Smooth muscle cell (in vitro differentiated cells): ENCODE data around the gene CAPN12. TPM values are rescaled to one million over a fixed set of nuclear protein-coding genes. Genes with fewer than 3 reads are reported as not detected.

Source experiments
- DNase-seq: peaks from one replicate; lab custom pipeline; 2025; ENCODE audit not compliant: unreplicated experiment; lab: John Stamatoyannopoulos, UW
- H2AFZ ChIP-seq: fragments of 200-600 bp; sonication (generic); 2 replicates; pipeline ENCODE4 v1.6.0; 2016; ENCODE audit warnings: antibody characterized with exemption, low read depth, mild to moderate bottlenecking
- H3F3A ChIP-seq: fragments of 200-600 bp; sonication (generic); 2 replicates; pipeline ENCODE4 v1.6.0; 2017; ENCODE audit warnings: antibody characterized with exemption, low read depth
- H3K27ac ChIP-seq: fragments of 200-600 bp; sonication (generic); 2 replicates; pipeline ENCODE4 v1.5.1; 2016; ENCODE audit warnings: low read depth, mild to moderate bottlenecking
- H3K27me3 ChIP-seq: fragments of 200-600 bp; sonication (generic); 2 replicates; pipeline ENCODE4 v1.6.1; 2016; ENCODE audit warnings: low read depth, mild to moderate bottlenecking
- H3K36me3 ChIP-seq: fragments of 200-600 bp; sonication (generic); 2 replicates; pipeline ENCODE4 v1.5.1; 2016; ENCODE audit warnings: low read depth
- H3K4me1 ChIP-seq: fragments of 200-600 bp; sonication (generic); 2 replicates; pipeline ENCODE4 v1.5.1; 2016; ENCODE audit warnings: low read depth
- H3K4me2 ChIP-seq: fragments of 200-600 bp; sonication (generic); 2 replicates; pipeline ENCODE4 v1.6.0; 2016; ENCODE audit warnings: mild to moderate bottlenecking
- H3K4me3 ChIP-seq: fragments of 200-600 bp; sonication (generic); 2 replicates; pipeline ENCODE4 v1.5.1; 2016; ENCODE audit warnings: mild to moderate bottlenecking
- H3K79me2 ChIP-seq: fragments of 200-600 bp; sonication (generic); 2 replicates; pipeline ENCODE4 v1.6.0; 2016; ENCODE audit warnings: low read depth, mild to moderate bottlenecking
- H3K9ac ChIP-seq: fragments of 200-600 bp; sonication (generic); 2 replicates; pipeline ENCODE4 v1.6.0; 2016; ENCODE audit warnings: low read depth
- H3K9me3 ChIP-seq: fragments of 200-600 bp; sonication (generic); replicated peaks from 2 replicates; pipeline ENCODE4 v1.5.1; 2016; ENCODE audit warnings: low read depth
- H4K20me1 ChIP-seq: fragments of 200-600 bp; sonication (generic); 2 replicates; pipeline ENCODE4 v1.6.0; 2016; ENCODE audit warnings: low read depth
- WGBS: methylation state at CpG from one replicate; pipeline ENCODE4 v1.1.7; 2016; ENCODE audit warnings: low lambda C conversion rate; 5-methylcytosine and 5-hydroxymethylcytosine counted together
- polyA plus RNA-seq: library from polyadenylated mRNA; unstranded; fragments of >200 nt; fragmentation: Nextera tagmentation; extraction: Ambion mirVana; gene quantifications from 2 replicates; pipeline ENCODE4 v1.2.1, GENCODE V29; 2016
- total RNA-seq: library from RNA; depleted of rRNA; stranded (reverse); fragments of >200 nt; gene quantifications from 2 replicates; pipeline ENCODE4 v1.2.3, GENCODE V29; 2014
- TF ChIP-seq, protein P1 (sequence below): fragments of 200-600 bp; sonication (generic); IDR thresholded peaks from 2 replicates; pipeline ENCODE4 v1.5.1; 2017; ENCODE audit warnings: borderline replicate concordance, mild to moderate bottlenecking, antibody characterized with exemption; ENCODE audit not compliant: insufficient read depth, poor library complexity, severe bottlenecking

CAPN12 gene
- total and polyA plus RNA-seq, 2 experiments from 2014 or later = 1.4 to 5.5 TPM

DNA sequence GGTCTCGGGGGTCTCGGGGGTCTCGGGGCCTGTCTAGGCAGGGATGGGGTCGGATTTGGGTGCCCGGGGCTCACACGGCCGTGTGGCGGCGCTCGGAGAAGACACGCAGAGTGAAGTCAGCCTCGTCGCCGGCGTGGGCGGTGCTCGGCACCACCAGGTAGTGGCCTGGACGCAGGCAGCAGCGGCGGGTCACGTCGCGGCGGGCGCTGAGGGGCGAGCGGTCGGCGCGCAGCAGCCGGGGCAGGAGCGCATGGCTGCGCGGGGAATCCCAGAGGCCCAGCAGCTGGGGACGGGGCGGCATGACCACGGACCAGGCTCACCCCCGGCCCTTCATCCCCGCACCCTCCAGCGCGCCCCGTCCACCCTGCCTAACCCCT is 8.2 kb downstream of the CAPN12 start:
- H3K4me2 ChIP-seq = peak overlapping the region; percentile 84
- TF ChIP-seq, protein P1, sequence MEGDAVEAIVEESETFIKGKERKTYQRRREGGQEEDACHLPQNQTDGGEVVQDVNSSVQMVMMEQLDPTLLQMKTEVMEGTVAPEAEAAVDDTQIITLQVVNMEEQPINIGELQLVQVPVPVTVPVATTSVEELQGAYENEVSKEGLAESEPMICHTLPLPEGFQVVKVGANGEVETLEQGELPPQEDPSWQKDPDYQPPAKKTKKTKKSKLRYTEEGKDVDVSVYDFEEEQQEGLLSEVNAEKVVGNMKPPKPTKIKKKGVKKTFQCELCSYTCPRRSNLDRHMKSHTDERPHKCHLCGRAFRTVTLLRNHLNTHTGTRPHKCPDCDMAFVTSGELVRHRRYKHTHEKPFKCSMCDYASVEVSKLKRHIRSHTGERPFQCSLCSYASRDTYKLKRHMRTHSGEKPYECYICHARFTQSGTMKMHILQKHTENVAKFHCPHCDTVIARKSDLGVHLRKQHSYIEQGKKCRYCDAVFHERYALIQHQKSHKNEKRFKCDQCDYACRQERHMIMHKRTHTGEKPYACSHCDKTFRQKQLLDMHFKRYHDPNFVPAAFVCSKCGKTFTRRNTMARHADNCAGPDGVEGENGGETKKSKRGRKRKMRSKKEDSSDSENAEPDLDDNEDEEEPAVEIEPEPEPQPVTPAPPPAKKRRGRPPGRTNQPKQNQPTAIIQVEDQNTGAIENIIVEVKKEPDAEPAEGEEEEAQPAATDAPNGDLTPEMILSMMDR = no peak
- H3K9me3 ChIP-seq = no peaks in the 10 kb centered on the region
- no peaks in the 10 kb centered on the region for H3K27me3 ChIP-seq
- H3K36me3 ChIP-seq = no peaks in the 10 kb centered on the region
- DNase-seq = no peak
- no peaks in the 10 kb centered on the region for H3K4me1 ChIP-seq
- H3K4me3 ChIP-seq = peak overlapping the region; percentile 48
- peaks cover 24% of the 10 kb centered on the region for H3F3A ChIP-seq
- WGBS = 2% methylated on average over 22 of the region's 42 CpGs
- H3K9ac ChIP-seq = peak overlapping the region; percentile 39
- no peak overlapping the region for H3K27ac ChIP-seq
- H4K20me1 ChIP-seq = no peaks in the 10 kb centered on the region
- H3K79me2 ChIP-seq = no peaks in the 10 kb centered on the region
- H2AFZ ChIP-seq = no peak overlapping the region

DNA sequence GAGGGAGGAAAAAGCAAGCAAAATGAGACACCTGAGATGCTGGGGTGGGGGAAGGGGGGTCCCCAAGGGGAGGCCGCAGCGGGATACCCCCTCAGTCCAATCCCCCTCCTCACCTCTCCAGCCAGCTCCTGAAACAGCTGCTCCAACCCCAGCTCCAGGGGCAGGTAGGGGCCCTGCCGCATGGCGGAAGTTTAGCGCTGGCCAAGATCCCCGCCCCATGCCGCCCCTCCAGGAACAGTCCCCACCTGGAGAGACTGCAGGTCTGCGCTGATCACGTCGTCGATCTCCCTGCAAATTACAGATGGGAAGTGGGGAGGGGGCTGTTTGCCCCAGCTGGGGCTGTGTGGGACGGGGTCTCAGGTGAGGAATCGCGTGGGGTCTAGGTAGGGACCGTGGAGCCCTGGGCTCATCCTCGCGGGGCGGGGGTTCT is 9.0 kb downstream of the CAPN12 start:
- 22% methylated on average over 11 of the region's 18 CpGs for WGBS
- Histone ChIP-seq H3F3A (peaks cover 31% of the 10 kb centered on the region), H2AFZ (no peak overlapping the region), H3K27ac (peak overlapping the region; percentile 55), H3K36me3 (no peaks in the 10 kb centered on the region), H3K4me2 (peak overlapping the region; percentile 14), H3K79me2 (no peaks in the 10 kb centered on the region), H4K20me1 (peaks cover 5% of the 10 kb centered on the region), H3K4me1 (no peaks in the 10 kb centered on the region), H3K9me3 (no peaks in the 10 kb centered on the region), H3K9ac (no peak overlapping the region), H3K27me3 (no peaks in the 10 kb centered on the region), H3K4me3 (peak overlapping the region; percentile 28)
- TF ChIP-seq, protein P1 = no peak
- no peak for DNase-seq

DNA sequence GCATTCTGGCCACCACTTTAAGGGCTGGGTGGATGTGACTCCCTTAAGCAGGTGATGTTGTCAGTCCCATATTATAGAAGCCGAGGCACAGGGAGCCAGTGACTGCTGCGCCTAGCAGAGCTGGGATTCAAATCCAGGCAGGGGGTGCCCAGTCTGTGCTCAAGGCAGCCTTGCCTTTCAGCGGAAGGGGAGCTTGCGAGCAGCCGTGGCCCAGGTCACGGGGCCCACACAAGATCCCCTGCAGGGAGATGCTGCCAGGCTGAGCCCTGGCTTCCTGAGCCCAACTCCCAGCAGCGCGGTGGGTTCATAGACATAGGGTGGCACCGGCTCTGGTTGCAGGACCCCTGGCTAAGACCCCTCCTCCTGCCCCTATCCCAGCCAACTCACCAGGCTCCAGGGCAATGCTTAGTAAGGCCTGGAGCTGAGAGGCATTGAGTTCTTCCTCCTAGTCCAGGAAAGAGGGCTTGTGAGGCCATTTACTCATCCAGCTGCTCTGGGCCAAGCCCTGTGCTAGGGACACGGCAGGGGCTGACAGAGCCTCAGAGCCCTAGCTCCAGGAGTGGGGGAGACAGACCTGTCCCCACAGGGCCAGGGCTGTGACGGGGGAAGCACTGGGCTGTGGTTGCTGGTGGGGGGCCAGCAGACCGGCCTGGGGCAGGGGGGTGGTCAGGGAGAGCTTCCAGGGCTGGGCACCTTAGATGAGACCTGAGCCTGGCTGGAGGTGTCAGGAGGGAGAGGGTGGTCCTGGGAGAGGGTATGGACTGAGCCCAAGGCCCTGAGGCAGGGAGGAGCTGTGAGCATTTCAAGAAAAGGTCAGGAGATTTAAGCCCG is 9.6 kb downstream of the CAPN12 start:
- no peak overlapping the region for H2AFZ ChIP-seq
- no peaks in the 10 kb centered on the region for H3K9me3 ChIP-seq
- no peak overlapping the region for H3K9ac ChIP-seq
- peaks cover 32% of the 10 kb centered on the region for H3F3A ChIP-seq
- no peak for DNase-seq
- no peak overlapping the region for H3K4me3 ChIP-seq
- H3K27me3 ChIP-seq = no peaks in the 10 kb centered on the region
- peak overlapping the region; percentile 55 for H3K27ac ChIP-seq
- no peaks in the 10 kb centered on the region for H3K4me1 ChIP-seq
- 68% methylated on average over 12 of the region's 13 CpGs for WGBS
- peak overlapping the region; percentile 14 for H3K4me2 ChIP-seq
- peaks cover 6% of the 10 kb centered on the region for H4K20me1 ChIP-seq
- no peaks in the 10 kb centered on the region for H3K36me3 ChIP-seq
- TF ChIP-seq, protein P1 = no peak
- no peaks in the 10 kb centered on the region for H3K79me2 ChIP-seq

DNA sequence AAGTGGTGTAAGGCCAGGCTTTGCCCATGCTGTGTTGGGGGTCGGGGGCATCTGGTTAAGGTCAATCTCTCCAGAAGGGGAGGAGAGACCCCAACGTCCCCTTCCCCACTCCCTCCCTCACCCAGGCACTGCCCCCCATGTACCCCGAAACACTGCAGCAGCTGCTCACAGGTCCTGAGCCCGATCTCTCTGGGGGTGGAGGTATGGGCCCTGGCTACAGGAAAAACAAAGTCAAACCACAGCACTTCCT is 10.2 kb downstream of the CAPN12 start:
- peak overlapping the region; percentile 55 for H3K27ac ChIP-seq
- peaks cover 32% of the 10 kb centered on the region for H3F3A ChIP-seq
- TF ChIP-seq, protein P1 = no peak

More for the DNA sequence above, 10.2 kb downstream of the CAPN12 start:
- no peak overlapping the region for H3K4me3 ChIP-seq
- H3K79me2 ChIP-seq = no peaks in the 10 kb centered on the region
- no peaks in the 10 kb centered on the region for H3K9me3 ChIP-seq
- no peak overlapping the region for H3K4me2 ChIP-seq
- no peak overlapping the region for H2AFZ ChIP-seq
- no peaks in the 10 kb centered on the region for H3K27me3 ChIP-seq
- 90% methylated on average over 3 of the region's 4 CpGs for WGBS
- H4K20me1 ChIP-seq = peaks cover 6% of the 10 kb centered on the region
- no peak for DNase-seq
- H3K9ac ChIP-seq = no peak overlapping the region
- no peaks in the 10 kb centered on the region for H3K36me3 ChIP-seq
- H3K4me1 ChIP-seq = no peaks in the 10 kb centered on the region
